ENCODE data around the gene SLC46A3.
"Not testable (repeated sequence)": the region's sequence is repeated elsewhere in the genome, so short reads cannot be mapped to it uniquely, and the experiment has no call there.

The SLC46A3 gene

DNA sequence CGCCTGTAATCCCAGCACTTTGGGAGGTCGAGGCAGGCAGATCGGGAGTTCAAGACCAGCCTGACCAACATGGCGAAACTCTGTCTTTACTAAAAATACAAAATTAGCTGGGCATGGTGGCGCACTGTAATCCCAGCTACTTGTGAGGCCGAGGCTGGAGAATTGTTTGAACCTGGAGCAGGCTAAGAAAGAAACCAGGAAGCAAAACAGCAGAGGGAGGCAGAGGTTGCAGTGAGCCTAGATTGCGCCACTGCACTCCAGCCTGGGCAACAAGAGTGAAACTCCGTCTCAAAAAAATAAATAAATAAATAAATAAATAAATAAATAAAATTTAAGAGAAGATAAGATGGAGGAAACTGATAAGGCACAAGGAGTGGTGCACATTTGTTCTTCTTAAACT, 35.6 kb downstream of the SLC46A3 start:
- not testable (repeated sequence) for H3K36me3 ChIP-seq (ENCODE audit: insufficient read depth, low read length); H3K9ac ChIP-seq (ENCODE audit: low read depth, low read length); H3K9me3 ChIP-seq (ENCODE audit: control insufficient read depth, insufficient read depth, low read length); H3K4me1 ChIP-seq (ENCODE audit: insufficient read depth, low read length)

DNA sequence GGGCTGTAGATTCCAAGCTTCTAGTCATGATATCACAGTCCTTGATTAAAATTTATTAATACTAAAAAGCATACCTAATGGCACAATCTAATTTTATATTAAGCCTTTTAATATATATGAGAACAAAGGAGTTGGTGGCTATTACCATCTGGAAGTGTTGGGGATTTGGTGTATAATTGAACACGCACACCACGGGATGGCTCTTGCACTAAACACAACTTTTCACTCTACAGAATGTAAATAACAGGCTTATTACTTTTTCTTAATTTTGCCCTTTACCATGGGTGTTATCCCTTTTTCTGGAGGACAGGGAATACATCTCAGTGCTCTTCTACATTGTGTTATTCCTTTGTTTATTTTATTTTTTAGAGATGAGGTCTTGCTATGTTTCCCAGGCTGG, 38.2 kb downstream of the SLC46A3 start:
- H3K4me1 ChIP-seq (ENCODE audit: insufficient read depth, low read length) = 0 out of 2 replicates have a peak, but pooled peaks cover 4% of the 10 kb centered on the region
- no peak overlapping the region for H3K9ac ChIP-seq (ENCODE audit: low read depth, low read length)
- peaks cover 3% of the 10 kb centered on the region; the same call in 1 of the 2 replicates for H3K36me3 ChIP-seq (ENCODE audit: insufficient read depth, low read length)

GRCh38 chr13:28679628-28680027, 39.1 kb downstream of the SLC46A3 start:
- Histone ChIP-seq H3K36me3 (ENCODE audit: insufficient read depth, low read length) (peaks cover 6% of the 10 kb centered on the region; the same call in 1 of the 2 replicates), H3K9ac (ENCODE audit: low read depth, low read length) (no peak overlapping the region), H3K4me1 (ENCODE audit: insufficient read depth, low read length) (0 out of 2 replicates have a peak, but pooled peaks cover 1% of the 10 kb centered on the region), H3K9me3 (ENCODE audit: control insufficient read depth, insufficient read depth, low read length) (no peaks in the 10 kb centered on the region)

More for the DNA sequence above, 38.2 kb downstream of the SLC46A3 start:
- H3K9me3 ChIP-seq (ENCODE audit: control insufficient read depth, insufficient read depth, low read length) = no peaks in the 10 kb centered on the region

DNA sequence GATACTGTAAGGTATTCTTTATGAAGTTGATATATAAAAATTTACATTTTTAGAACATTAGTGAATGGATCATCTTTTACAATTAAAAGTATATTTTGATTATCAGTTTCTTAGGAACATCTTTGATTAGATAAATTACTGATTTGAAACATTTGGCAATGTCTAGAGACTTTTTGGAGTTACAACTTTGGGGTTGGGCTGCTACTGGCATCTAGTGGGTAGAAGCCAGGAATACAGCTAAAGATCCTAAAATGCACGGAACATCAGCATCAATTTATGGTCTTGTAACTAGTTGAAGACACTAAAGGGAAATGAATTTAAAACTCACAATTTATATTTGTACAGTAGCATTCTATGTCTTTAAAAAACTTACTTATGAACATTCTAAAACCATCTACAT, 40.0 kb downstream of the SLC46A3 start:
- Histone ChIP-seq H3K9me3 (ENCODE audit: control insufficient read depth, insufficient read depth, low read length) (no peaks in the 10 kb centered on the region), H3K36me3 (ENCODE audit: insufficient read depth, low read length) (peaks cover 13% of the 10 kb centered on the region), H3K9ac (ENCODE audit: low read depth, low read length) (no peak overlapping the region), H3K4me1 (ENCODE audit: insufficient read depth, low read length) (no peaks in the 10 kb centered on the region)

DNA sequence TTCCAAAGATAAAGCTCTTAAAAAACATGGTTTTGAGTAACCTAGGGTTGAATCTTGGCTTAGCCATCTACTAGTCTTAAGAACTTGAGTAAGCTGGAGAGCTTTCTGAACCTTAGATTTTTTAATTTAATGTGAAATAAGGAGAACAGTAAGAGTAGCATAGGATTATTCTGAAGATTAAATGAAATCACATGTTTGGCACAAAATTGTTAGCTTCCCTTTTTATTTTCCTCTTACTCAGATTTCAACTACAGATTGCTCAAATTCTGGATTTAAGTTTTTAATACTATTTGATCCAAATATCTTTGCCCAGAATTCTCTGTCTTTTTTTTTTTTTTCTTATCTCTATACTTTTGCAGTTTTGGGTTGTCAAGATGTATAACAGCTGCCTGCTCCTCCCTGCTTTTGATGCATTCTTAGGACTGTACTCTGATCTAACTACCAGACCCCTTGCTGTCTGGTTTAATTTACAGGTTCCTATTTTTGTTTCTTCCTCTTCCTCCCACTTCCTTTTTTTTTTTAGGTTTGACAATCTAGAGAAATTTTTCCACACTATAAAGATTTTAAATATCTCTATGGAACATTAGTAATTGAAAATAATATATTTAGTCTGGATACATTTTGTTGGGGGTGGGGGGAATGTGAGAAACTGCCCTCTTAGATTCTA, 47.5 kb downstream of the SLC46A3 start:
- no peaks in the 10 kb centered on the region for H3K9me3 ChIP-seq (ENCODE audit: control insufficient read depth, insufficient read depth, low read length)
- H3K4me1 ChIP-seq (ENCODE audit: insufficient read depth, low read length) = no peaks in the 10 kb centered on the region
- peaks cover 51% of the 10 kb centered on the region for H3K36me3 ChIP-seq (ENCODE audit: insufficient read depth, low read length)
- no peak overlapping the region for H3K9ac ChIP-seq (ENCODE audit: low read depth, low read length)

DNA sequence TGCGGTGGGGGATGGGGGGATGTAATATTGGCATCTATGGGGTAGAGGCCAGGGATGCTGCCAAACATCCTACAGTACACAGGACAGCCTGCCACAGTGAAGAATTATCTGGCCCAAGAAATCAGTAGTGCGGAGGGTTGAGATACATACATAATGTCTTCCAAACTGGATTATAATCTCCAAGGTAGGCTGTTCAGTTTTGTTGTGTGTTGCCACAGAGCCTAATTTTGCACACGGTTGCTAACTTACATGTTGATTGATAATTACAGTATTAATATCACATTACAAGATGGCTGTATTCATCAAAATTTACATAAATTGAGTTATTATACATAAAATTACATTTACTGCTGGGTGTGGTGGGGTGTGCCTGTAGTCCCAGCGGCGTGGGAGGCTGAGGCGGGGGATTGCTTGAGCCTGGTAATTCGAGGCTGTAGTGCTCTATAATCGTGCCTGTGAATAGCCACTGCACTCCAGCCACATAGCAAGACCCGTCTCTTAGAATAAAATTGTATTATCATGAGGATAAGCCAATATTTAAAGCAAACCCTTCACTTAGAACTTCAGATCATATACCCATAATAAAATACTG, 51.8 kb downstream of the SLC46A3 start:
- Histone ChIP-seq H3K36me3 (ENCODE audit: insufficient read depth, low read length) (peaks cover 38% of the 10 kb centered on the region), H3K9ac (ENCODE audit: low read depth, low read length) (no peak overlapping the region), H3K9me3 (ENCODE audit: control insufficient read depth, insufficient read depth, low read length) (no peaks in the 10 kb centered on the region), H3K4me1 (ENCODE audit: insufficient read depth, low read length) (no peaks in the 10 kb centered on the region)

DNA sequence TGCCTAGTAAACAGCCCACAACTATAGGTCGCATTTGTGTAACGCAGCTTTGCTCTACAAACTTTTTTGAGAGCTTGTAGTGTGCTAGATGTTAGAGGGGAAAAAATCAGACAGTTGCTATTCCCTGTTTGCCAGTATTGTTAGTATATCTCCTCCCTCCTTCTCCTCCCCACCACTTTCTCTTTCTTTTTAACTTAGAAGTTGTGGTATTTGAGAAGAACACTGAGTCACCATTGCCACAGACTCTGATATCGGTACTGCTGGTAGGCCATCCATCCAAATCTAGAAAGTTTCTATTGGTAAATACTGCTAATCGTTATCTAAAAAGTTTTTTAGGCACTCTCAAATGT, 59.2 kb downstream of the SLC46A3 start:
- H3K36me3 ChIP-seq (ENCODE audit: insufficient read depth, low read length) = peaks cover 1% of the 10 kb centered on the region; the same call in 1 of the 2 replicates
- H3K9me3 ChIP-seq (ENCODE audit: control insufficient read depth, insufficient read depth, low read length) = no peaks in the 10 kb centered on the region
- peaks cover 17% of the 10 kb centered on the region for H3K4me1 ChIP-seq (ENCODE audit: insufficient read depth, low read length)
- peak overlapping the region; percentile 94 for H3K9ac ChIP-seq (ENCODE audit: low read depth, low read length)

GRCh38 chr13:28658796-28659620, 59.8 kb downstream of the SLC46A3 start, which contains the start of gene POMP:
POMP (plus strand) TSS chr13:28659130; CDS start chr13:28659185, 55 bp downstream.
- H3K9ac ChIP-seq (ENCODE audit: low read depth, low read length) = peak within 1 kb of the TSS; percentile 94
- no peaks in the 10 kb centered on the region for H3K9me3 ChIP-seq (ENCODE audit: control insufficient read depth, insufficient read depth, low read length)
- no peaks in the 10 kb centered on the region for H3K36me3 ChIP-seq (ENCODE audit: insufficient read depth, low read length)
- H3K4me1 ChIP-seq (ENCODE audit: insufficient read depth, low read length) = peaks cover 17% of the 10 kb centered on the region

- peak overlapping the region; percentile 94 for H3K9ac ChIP-seq (ENCODE audit: low read depth, low read length)
- H3K36me3 ChIP-seq (ENCODE audit: insufficient read depth, low read length) = no peaks in the 10 kb centered on the region
- H3K9me3 ChIP-seq (ENCODE audit: control insufficient read depth, insufficient read depth, low read length) = no peaks in the 10 kb centered on the region
- peaks cover 17% of the 10 kb centered on the region for H3K4me1 ChIP-seq (ENCODE audit: insufficient read depth, low read length)
Measured at GRCh38 chr13:28658539-28658795, 60.3 kb downstream of the SLC46A3 start.

- Histone ChIP-seq H3K36me3 (ENCODE audit: insufficient read depth, low read length) (no peaks in the 10 kb centered on the region), H3K9me3 (ENCODE audit: control insufficient read depth, insufficient read depth, low read length) (no peaks in the 10 kb centered on the region), H3K9ac (ENCODE audit: low read depth, low read length) (peak overlapping the region; percentile 94), H3K4me1 (ENCODE audit: insufficient read depth, low read length) (peaks cover 17% of the 10 kb centered on the region)
Measured at GRCh38 chr13:28657784-28658538, 60.8 kb downstream of the SLC46A3 start.

GRCh38 chr13:28655561-28655960, 63.2 kb downstream of the SLC46A3 start:
- no peak overlapping the region for H3K9ac ChIP-seq (ENCODE audit: low read depth, low read length)
- H3K4me1 ChIP-seq (ENCODE audit: insufficient read depth, low read length) = peaks cover 15% of the 10 kb centered on the region
- no peaks in the 10 kb centered on the region for H3K9me3 ChIP-seq (ENCODE audit: control insufficient read depth, insufficient read depth, low read length)
- H3K36me3 ChIP-seq (ENCODE audit: insufficient read depth, low read length) = no peaks in the 10 kb centered on the region

DNA sequence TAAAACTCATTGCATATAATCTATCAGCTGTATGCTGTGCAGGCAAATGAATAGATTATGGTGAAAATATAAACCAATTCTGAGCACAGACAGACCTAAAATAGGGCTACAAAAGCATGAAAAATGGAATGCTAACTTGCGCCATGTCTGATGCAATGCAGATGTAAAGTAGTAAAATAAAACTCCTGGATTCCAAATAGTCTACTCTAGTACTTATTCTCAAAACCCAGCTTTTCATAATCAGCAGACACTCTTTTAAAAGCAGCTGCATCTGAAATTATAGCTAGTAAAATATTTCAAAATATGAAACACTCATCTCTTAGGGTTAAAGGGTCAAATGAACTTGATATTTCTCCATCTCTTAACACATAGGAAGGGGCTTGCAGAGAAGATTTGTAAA, 64.5 kb downstream of the SLC46A3 start:
- H3K36me3 ChIP-seq (ENCODE audit: insufficient read depth, low read length) = no peaks in the 10 kb centered on the region
- peaks cover 11% of the 10 kb centered on the region for H3K4me1 ChIP-seq (ENCODE audit: insufficient read depth, low read length)
- H3K9ac ChIP-seq (ENCODE audit: low read depth, low read length) = no peak overlapping the region
- no peaks in the 10 kb centered on the region for H3K9me3 ChIP-seq (ENCODE audit: control insufficient read depth, insufficient read depth, low read length)

GRCh38 chr13:28653111-28653510, 65.7 kb downstream of the SLC46A3 start:
- H3K9me3 ChIP-seq (ENCODE audit: control insufficient read depth, insufficient read depth, low read length) = no peaks in the 10 kb centered on the region
- H3K9ac ChIP-seq (ENCODE audit: low read depth, low read length) = no peak overlapping the region
- H3K4me1 ChIP-seq (ENCODE audit: insufficient read depth, low read length) = peaks cover 11% of the 10 kb centered on the region
- no peaks in the 10 kb centered on the region for H3K36me3 ChIP-seq (ENCODE audit: insufficient read depth, low read length)

DNA sequence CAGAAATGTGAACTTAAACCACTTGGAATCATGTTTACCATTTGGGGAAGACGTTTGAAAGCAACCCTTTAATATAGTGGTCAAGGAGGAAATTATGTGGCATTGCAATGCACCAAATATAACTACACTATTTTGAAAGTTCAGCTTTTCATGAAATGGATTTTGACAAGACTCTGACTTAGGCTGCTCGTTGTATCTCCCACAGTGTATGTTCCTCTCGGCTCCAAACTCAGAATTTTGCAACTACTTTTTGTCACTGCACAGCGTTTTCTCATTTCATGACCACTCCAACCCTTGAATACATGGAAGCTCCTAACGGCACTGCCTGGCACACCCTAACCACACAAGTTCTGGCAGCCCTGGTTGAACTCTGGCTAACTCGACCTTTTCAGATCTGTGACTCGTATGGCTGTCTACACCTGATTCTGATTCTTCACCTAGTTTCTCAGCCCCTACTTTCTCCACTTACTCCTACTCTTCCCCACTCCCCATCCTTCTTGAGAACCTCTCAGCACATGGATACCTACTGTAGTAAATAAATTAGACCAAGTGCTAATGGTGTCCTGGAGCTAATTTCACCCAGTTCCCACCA, 66.9 kb downstream of the SLC46A3 start:
- Histone ChIP-seq H3K4me1 (ENCODE audit: insufficient read depth, low read length) (peaks cover 11% of the 10 kb centered on the region), H3K9ac (ENCODE audit: low read depth, low read length) (no peak overlapping the region), H3K9me3 (ENCODE audit: control insufficient read depth, insufficient read depth, low read length) (no peaks in the 10 kb centered on the region), H3K36me3 (ENCODE audit: insufficient read depth, low read length) (no peaks in the 10 kb centered on the region)
